ENCODE data around the gene PDLIM3.
A peak's percentile ranks its signal among the peaks of the same experiment; 100 is the strongest.
"Not testable (repeated sequence)": the region's sequence is repeated elsewhere in the genome, so short reads cannot be mapped to it uniquely, and the experiment has no call there.

PDLIM3 gene

GRCh38 chr4:185541251-185541727 lies 6.0 kb upstream of the PDLIM3 start:
- ATAC-seq (replicated peaks) (no peak), DNase-seq (no peak)
- Mint-ChIP-seq H3K4me3 (no peak overlapping the region), H3K36me3 (ENCODE audit: insufficient read depth) (no peaks in the 10 kb centered on the region), H3K27me3 (peaks cover 16 to 17% of the 10 kb centered on the region in 2 donors), H3K4me1 (ENCODE audit: low read depth in 2 of 2) (no peaks in the 10 kb centered on the region), H3K27ac (no peak overlapping the region), H3K9me3 (no peaks in the 10 kb centered on the region)

- Mint-ChIP-seq H3K4me3 (no peak overlapping the region), H3K9me3 (no peaks in the 10 kb centered on the region), H3K4me1 (ENCODE audit: low read depth in 2 of 2) (no peaks in the 10 kb centered on the region), H3K27ac (no peak overlapping the region), H3K36me3 (ENCODE audit: insufficient read depth) (no peaks in the 10 kb centered on the region), H3K27me3 (peaks cover 16 to 17% of the 10 kb centered on the region in 2 donors)
- ATAC-seq (replicated peaks): no peak
- DNase-seq: no peak
These were observed 5.3 kb upstream of the PDLIM3 start for GRCh38 chr4:185540487-185541120.

- DNase-seq (no peak), ATAC-seq (replicated peaks) (no peak)
- H3K9me3 Mint-ChIP-seq: no peaks in the 10 kb centered on the region
- no peak overlapping the region for H3K27ac Mint-ChIP-seq
- H3K36me3 Mint-ChIP-seq (ENCODE audit: insufficient read depth): no peaks in the 10 kb centered on the region
- H3K4me1 Mint-ChIP-seq (ENCODE audit: low read depth in 2 of 2): no peaks in the 10 kb centered on the region
- H3K27me3 Mint-ChIP-seq: peaks cover 16 to 17% of the 10 kb centered on the region in 2 donors
- H3K4me3 Mint-ChIP-seq: no peak overlapping the region
These were observed 4.7 kb upstream of the PDLIM3 start for GRCh38 chr4:185540040-185540439.

- H3K4me1 Mint-ChIP-seq (ENCODE audit: low read depth in 2 of 2): no peaks in the 10 kb centered on the region
- ATAC-seq (replicated peaks) (no peak), DNase-seq (no peak)
- peaks cover 22 to 23% of the 10 kb centered on the region in 2 donors for H3K27me3 Mint-ChIP-seq
- H3K9me3 Mint-ChIP-seq: no peaks in the 10 kb centered on the region
- H3K36me3 Mint-ChIP-seq (ENCODE audit: insufficient read depth): no peaks in the 10 kb centered on the region
- no peak overlapping the region for H3K27ac Mint-ChIP-seq
- H3K4me3 Mint-ChIP-seq: no peak overlapping the region
These were observed 3.5 kb upstream of the PDLIM3 start for GRCh38 chr4:185538806-185539205.

DNA sequence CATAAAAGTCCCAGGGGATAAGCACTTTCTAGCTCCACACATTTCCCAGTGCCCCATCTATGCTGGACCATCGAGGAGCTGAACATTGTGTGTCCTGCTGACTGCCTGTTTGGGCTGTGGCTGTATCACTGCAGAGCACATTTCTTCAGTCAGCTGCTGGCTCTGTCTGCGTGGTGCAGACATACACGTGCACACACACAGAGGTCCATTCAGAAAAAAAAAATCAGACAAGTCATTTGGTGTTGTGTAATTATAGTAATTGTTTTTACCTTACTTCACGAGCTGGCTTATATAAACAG lies 1.1 kb upstream of the PDLIM3 start:
- Mint-ChIP-seq H3K9me3 (no peaks in the 10 kb centered on the region), H3K4me1 (ENCODE audit: low read depth in 2 of 2) (no peaks in the 10 kb centered on the region), H3K27ac (no peak overlapping the region), H3K4me3 (no peak overlapping the region), H3K36me3 (ENCODE audit: insufficient read depth) (no peaks in the 10 kb centered on the region), H3K27me3 (peaks cover 19 to 24% of the 10 kb centered on the region in 2 donors)
- ATAC-seq (replicated peaks): no peak
- no peak for DNase-seq

DNA sequence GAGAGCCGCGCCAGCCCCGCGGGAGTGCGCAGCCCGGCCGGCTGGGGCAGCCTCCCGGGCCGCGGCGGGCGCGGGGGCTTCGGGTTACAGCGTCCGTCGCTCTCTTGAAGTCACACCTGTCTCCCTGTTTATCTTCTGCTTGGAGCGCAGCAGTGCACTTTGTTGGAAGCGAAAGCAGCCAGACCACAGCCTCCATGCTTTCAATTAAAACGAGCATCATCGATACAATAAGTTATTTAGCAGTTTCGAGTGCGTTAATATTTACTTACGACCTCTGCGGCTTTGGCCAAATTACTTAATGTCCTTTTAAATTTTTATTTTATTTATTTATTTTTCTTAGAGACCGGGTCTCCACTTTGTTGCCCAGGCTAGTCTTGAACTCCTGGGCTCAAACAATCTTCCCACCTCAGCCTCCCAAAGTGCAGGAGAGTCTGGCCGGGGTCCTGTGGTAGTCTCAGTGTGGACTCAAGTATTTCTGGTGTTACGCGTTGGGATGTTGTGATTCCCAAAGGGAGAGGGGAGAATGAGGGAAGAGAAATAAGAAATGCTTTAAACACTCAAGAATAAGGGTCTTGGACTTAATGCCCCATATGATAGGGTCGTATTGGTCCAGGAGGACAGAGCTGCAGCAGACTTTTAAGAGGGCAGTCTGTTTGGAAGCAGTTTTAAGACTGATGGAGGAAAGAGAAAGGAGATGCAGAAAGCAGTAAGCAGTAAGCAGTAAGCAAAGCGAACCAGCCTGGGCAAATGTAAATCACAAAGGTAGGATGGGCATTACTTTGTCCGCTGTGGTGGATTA lies 504 bp upstream of the PDLIM3 start:
- H3K27ac Mint-ChIP-seq: no peak overlapping the region
- ATAC-seq (replicated peaks) (no peak), DNase-seq (no peak)
- H3K27me3 Mint-ChIP-seq: peaks cover 21% of the 10 kb centered on the region in 2 donors
- H3K36me3 Mint-ChIP-seq (ENCODE audit: insufficient read depth): no peaks in the 10 kb centered on the region
- H3K4me3 Mint-ChIP-seq: peak overlapping the region; percentile 11 to 58
- H3K4me1 Mint-ChIP-seq (ENCODE audit: low read depth in 2 of 2): no peaks in the 10 kb centered on the region
- no peaks in the 10 kb centered on the region for H3K9me3 Mint-ChIP-seq

GRCh38 chr4:185534511-185534865 lies 819 bp downstream of the PDLIM3 start:
- DNase-seq: no peak
- H3K36me3 Mint-ChIP-seq (ENCODE audit: insufficient read depth): no peaks in the 10 kb centered on the region
- H3K27me3 Mint-ChIP-seq: peaks cover 33 to 34% of the 10 kb centered on the region in 2 donors
- ATAC-seq (replicated peaks): no peak
- H3K4me1 Mint-ChIP-seq (ENCODE audit: low read depth in 2 of 2): no peaks in the 10 kb centered on the region
- H3K27ac Mint-ChIP-seq: no peak overlapping the region
- peak overlapping the region; percentile 5 to 62 for H3K4me3 Mint-ChIP-seq
- H3K9me3 Mint-ChIP-seq: no peaks in the 10 kb centered on the region

- Mint-ChIP-seq H3K27ac (no peak overlapping the region), H3K4me1 (ENCODE audit: low read depth in 2 of 2) (no peaks in the 10 kb centered on the region), H3K27me3 (peaks cover 48 to 51% of the 10 kb centered on the region in 2 donors), H3K4me3 (no peak overlapping the region), H3K9me3 (no peaks in the 10 kb centered on the region), H3K36me3 (ENCODE audit: insufficient read depth) (no peaks in the 10 kb centered on the region)
- ATAC-seq (replicated peaks): no peak
- no peak for DNase-seq
These were observed 2.4 kb downstream of the PDLIM3 start for GRCh38 chr4:185532795-185533324.

DNA sequence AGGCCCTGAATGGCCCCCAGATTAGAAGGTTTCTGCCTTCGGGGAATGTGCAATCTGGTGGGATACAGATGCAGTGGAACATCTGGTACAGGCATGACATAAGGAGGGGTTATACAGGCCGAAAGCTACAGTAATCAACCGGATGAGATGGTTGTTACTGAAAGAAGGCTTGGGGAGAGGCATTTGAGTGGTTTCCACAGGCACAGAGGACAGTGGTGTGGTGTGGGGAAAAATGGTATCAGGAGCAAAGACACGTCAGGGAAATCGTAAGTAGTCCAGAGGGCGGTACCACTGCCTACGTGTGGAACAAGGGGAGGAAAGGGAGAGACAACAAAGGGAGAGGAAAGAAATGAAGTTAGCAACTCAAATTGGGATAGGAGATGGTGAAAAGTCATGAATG lies 3.0 kb downstream of the PDLIM3 start:
- H3K27ac Mint-ChIP-seq: no peak overlapping the region
- H3K27me3 Mint-ChIP-seq: peaks cover 48 to 51% of the 10 kb centered on the region in 2 donors
- no peak overlapping the region for H3K4me3 Mint-ChIP-seq

DNA sequence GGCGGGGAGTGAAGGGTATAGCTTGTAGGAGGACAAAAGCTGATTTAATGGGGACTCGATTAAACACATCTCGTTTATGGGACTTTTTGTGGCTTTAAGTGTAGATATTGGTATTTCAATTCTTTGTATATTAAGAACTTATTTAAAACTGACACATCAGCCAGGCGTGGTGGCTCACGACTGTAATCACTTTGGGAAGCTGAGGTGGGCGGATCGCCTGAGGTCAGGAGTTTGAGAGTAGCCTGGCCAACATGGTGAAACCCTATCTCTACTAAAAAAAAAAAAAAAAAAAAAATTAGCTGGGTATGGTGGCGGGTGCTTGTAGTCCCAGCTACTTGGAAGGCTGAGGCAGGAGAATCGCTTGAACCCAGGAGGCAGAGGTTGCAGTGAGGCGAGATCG lies 3.7 kb downstream of the PDLIM3 start:
- not testable (repeated sequence) for DNase-seq; H3K9me3 Mint-ChIP-seq; H3K27ac Mint-ChIP-seq; H3K36me3 Mint-ChIP-seq (ENCODE audit: insufficient read depth); ATAC-seq (replicated peaks); H3K4me1 Mint-ChIP-seq (ENCODE audit: low read depth in 2 of 2); H3K4me3 Mint-ChIP-seq
- peaks cover 48 to 55% of the 10 kb centered on the region in 2 donors for H3K27me3 Mint-ChIP-seq

More for the DNA sequence above, 3.0 kb downstream of the PDLIM3 start:
- H3K4me1 Mint-ChIP-seq (ENCODE audit: low read depth in 2 of 2): no peaks in the 10 kb centered on the region
- no peaks in the 10 kb centered on the region for H3K9me3 Mint-ChIP-seq
- no peak for DNase-seq
- ATAC-seq (replicated peaks): no peak
- no peaks in the 10 kb centered on the region for H3K36me3 Mint-ChIP-seq (ENCODE audit: insufficient read depth)

- Mint-ChIP-seq H3K4me3 (no peak overlapping the region), H3K27ac (no peak overlapping the region), H3K9me3 (peaks cover 0 to 4% of the 10 kb centered on the region in 2 donors), H3K4me1 (ENCODE audit: low read depth in 2 of 2) (no peaks in the 10 kb centered on the region), H3K36me3 (ENCODE audit: insufficient read depth) (no peaks in the 10 kb centered on the region), H3K27me3 (peaks cover 56 to 62% of the 10 kb centered on the region in 2 donors)
- DNase-seq (no peak), ATAC-seq (replicated peaks) (no peak)
These were observed 5.9 kb downstream of the PDLIM3 start for GRCh38 chr4:185529413-185529812.

DNA sequence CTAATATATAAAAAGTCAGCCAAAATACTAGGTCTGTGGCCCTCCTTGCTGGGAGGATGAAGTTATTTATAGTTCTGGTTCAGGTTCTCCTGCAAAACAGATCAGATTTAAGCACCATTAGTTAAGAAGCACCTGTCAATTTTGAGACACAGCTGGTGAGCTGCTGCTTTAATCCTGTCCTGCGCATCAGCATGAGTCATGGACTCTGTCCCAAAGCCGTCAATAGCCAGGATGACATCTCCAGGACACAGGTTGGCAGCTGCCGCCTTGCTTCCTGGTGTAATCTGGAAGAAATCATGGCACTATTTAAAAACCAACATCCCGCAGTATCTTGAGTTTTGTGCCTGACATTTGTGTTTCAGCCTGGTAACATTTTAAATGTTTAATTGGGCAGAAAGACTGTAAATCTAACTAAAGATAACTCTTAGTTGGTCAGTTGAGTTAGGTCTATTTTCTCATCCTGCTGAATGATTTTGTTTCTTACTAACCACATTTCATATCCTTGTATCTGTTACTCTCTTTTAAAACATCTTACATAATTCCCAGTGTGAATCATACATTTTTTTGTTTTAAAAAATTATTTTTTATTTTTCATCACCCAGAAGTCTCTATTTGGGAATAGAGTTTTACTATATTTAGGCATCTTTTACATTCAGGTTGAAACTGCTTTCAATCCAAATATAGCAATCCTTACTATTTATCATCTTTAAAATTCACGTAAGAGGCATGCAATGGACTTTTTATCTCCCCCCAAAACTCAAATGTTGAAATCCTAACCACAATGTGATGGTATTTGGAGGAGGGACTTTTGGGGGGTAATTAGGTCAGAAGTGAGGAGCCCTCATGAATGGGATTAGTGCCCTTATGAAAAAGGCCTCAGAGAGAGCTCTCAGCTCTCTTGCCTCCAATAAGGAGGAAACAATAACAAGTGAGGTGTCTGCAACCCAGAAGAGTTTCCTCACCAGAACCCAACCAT lies 10.1 kb downstream of the PDLIM3 start:
- H3K27ac Mint-ChIP-seq: no peak overlapping the region
- peaks cover 0 to 4% of the 10 kb centered on the region in 2 donors for H3K9me3 Mint-ChIP-seq
- H3K27me3 Mint-ChIP-seq: peaks cover 47 to 48% of the 10 kb centered on the region in 2 donors
- no peak overlapping the region for H3K4me3 Mint-ChIP-seq
- ATAC-seq (replicated peaks) (no peak), DNase-seq (no peak)
- no peaks in the 10 kb centered on the region for H3K4me1 Mint-ChIP-seq (ENCODE audit: low read depth in 2 of 2)
- H3K36me3 Mint-ChIP-seq (ENCODE audit: insufficient read depth): no peaks in the 10 kb centered on the region

GRCh38 chr4:185523862-185524261 lies 11.4 kb downstream of the PDLIM3 start:
- Mint-ChIP-seq H3K4me1 (ENCODE audit: low read depth in 2 of 2) (no peaks in the 10 kb centered on the region), H3K36me3 (ENCODE audit: insufficient read depth) (no peaks in the 10 kb centered on the region), H3K4me3 (no peak overlapping the region), H3K27ac (no peak overlapping the region), H3K9me3 (peaks cover 0 to 4% of the 10 kb centered on the region in 2 donors), H3K27me3 (peaks cover 34 to 35% of the 10 kb centered on the region in 2 donors)
- DNase-seq (no peak), ATAC-seq (replicated peaks) (no peak)
